ENCODE data around the gene SHROOM4.

SHROOM4 gene

GRCh38 chrX:50707955-50708699 is 105.9 kb downstream of the SHROOM4 start:
- DNase-seq (ENCODE audit: low spot score) = no peak

- no peak for DNase-seq (ENCODE audit: low spot score)
These were observed 106.6 kb downstream of the SHROOM4 start for GRCh38 chrX:50707405-50707804.

GRCh38 chrX:50705042-50705441 is 109.0 kb downstream of the SHROOM4 start:
- DNase-seq (ENCODE audit: low spot score) = no peak

- no peak for DNase-seq (ENCODE audit: low spot score)
These were observed 109.6 kb downstream of the SHROOM4 start for GRCh38 chrX:50704360-50704759.

GRCh38 chrX:50700921-50701320 is 113.1 kb downstream of the SHROOM4 start:
- DNase-seq (ENCODE audit: low spot score) = no peak

GRCh38 chrX:50698944-50699343 is 115.0 kb downstream of the SHROOM4 start:
- no peak for DNase-seq (ENCODE audit: low spot score)

GRCh38 chrX:50697691-50698090 is 116.3 kb downstream of the SHROOM4 start:
- DNase-seq (ENCODE audit: low spot score) = no peak

- no peak for DNase-seq (ENCODE audit: low spot score)
These were observed 122.2 kb downstream of the SHROOM4 start for GRCh38 chrX:50691820-50692219.

- no peak for DNase-seq (ENCODE audit: low spot score)
These were observed 129.1 kb downstream of the SHROOM4 start for GRCh38 chrX:50684871-50685270.

GRCh38 chrX:50680990-50681389 is 133.0 kb downstream of the SHROOM4 start:
- DNase-seq (ENCODE audit: low spot score) = peak; percentile 16

GRCh38 chrX:50677789-50678188 is 136.2 kb downstream of the SHROOM4 start:
- DNase-seq (ENCODE audit: low spot score) = no peak

- DNase-seq (ENCODE audit: low spot score) = no peak
These were observed 142.3 kb downstream of the SHROOM4 start for GRCh38 chrX:50671661-50672060.

GRCh38 chrX:50668860-50669259 is 145.1 kb downstream of the SHROOM4 start:
- no peak for DNase-seq (ENCODE audit: low spot score)

- no peak for DNase-seq (ENCODE audit: low spot score)
These were observed 165.8 kb downstream of the SHROOM4 start for GRCh38 chrX:50648156-50648555.

GRCh38 chrX:50644496-50644895 is 169.5 kb downstream of the SHROOM4 start:
- no peak for DNase-seq (ENCODE audit: low spot score)

- no peak for DNase-seq (ENCODE audit: low spot score)
These were observed 170.4 kb downstream of the SHROOM4 start for GRCh38 chrX:50643525-50644137.

- DNase-seq (ENCODE audit: low spot score) = no peak
These were observed 175.9 kb downstream of the SHROOM4 start for GRCh38 chrX:50638123-50638522.

- peak; percentile 16 for DNase-seq (ENCODE audit: low spot score)
These were observed 178.1 kb downstream of the SHROOM4 start for GRCh38 chrX:50635817-50636365.

- no peak for DNase-seq (ENCODE audit: low spot score)
These were observed 178.8 kb downstream of the SHROOM4 start for GRCh38 chrX:50635162-50635561.

GRCh38 chrX:50629774-50630173 is 184.2 kb downstream of the SHROOM4 start:
- DNase-seq (ENCODE audit: low spot score) = no peak

- no peak for DNase-seq (ENCODE audit: low spot score)
These were observed 186.3 kb downstream of the SHROOM4 start for GRCh38 chrX:50627696-50628095.

GRCh38 chrX:50626432-50626831 is 187.6 kb downstream of the SHROOM4 start:
- DNase-seq (ENCODE audit: low spot score) = no peak

- DNase-seq (ENCODE audit: low spot score) = no peak
These were observed 191.2 kb downstream of the SHROOM4 start for GRCh38 chrX:50622751-50623150.
